Brain microvascular endothelial cell (primary cell): ENCODE data around the gene PCF11.

Experiments
- DNase-seq: peaks from one replicate; pipeline ENCODE4 v3.0.0-alpha.2; 2020
- H3K27ac ChIP-seq: fragments of 250-450 bp; sonication (Bioruptor Pico); 2 replicates; pipeline ENCODE4 v1.5.1; 2020; ENCODE audit warnings: mild to moderate bottlenecking, moderate library complexity
- H3K27me3 ChIP-seq: fragments of 250-450 bp; sonication (Bioruptor Pico); replicated peaks from 2 replicates; pipeline ENCODE4 v1.5.1; 2020; ENCODE audit warnings: mild to moderate bottlenecking
- H3K36me3 ChIP-seq: fragments of 250-450 bp; sonication (Bioruptor Pico); replicated peaks from 2 replicates; pipeline ENCODE4 v1.5.1; 2020; ENCODE audit warnings: mild to moderate bottlenecking
- H3K4me3 ChIP-seq: 2 replicates; pipeline ENCODE4 v1.5.1; 2011; ENCODE audit warnings: low read depth, mild to moderate bottlenecking, control low read depth, low read length, moderate library complexity
- CTCF ChIP-seq: IDR thresholded peaks from 2 replicates; pipeline ENCODE4 v1.5.1; 2011; ENCODE audit warnings: low read depth, mild to moderate bottlenecking, moderate library complexity, low read length, control low read depth, inconsistent platforms; ENCODE audit errors: missing control alignments
- in situ Hi-C: cut with HindIII; loops from 2 replicates; pipeline ENCODE4 v1.10.0; 2017; ENCODE audit warnings: low sequenced_read_pairs, low pct_ligation_motif_present

PCF11 gene

GRCh38 chr11:83118814-83119213 lies 38.1 kb upstream of the PCF11 start:
- no peak overlapping the region for H3K27ac ChIP-seq
- no peak for TF ChIP-seq CTCF
- in situ Hi-C loops: no loop called here
- no peak overlapping the region for H3K4me3 ChIP-seq
- DNase-seq: no peak
- H3K27me3 ChIP-seq: no peaks in the 10 kb centered on the region
- H3K36me3 ChIP-seq: no peaks in the 10 kb centered on the region

DNA sequence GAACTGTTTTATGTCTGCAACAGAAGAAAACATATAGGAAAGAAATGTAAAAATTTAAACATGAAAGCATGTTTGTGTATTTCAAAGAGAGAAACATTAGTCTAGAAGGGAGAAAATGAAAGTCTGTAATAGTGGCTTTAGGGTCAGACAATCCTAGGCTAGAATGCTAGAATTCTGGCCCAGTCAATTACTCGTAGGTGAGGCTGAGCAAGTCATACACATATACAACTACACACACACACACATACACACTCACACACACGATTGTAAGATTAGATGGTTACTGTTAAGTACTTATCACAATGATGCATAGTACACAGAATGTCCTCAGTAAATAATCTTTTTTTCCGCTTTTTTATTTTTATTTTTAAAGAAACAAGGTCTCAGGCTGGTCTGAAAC lies 37.7 kb upstream of the PCF11 start:
- in situ Hi-C loops: no loop called here
- H3K27ac ChIP-seq: no peak overlapping the region

DNA sequence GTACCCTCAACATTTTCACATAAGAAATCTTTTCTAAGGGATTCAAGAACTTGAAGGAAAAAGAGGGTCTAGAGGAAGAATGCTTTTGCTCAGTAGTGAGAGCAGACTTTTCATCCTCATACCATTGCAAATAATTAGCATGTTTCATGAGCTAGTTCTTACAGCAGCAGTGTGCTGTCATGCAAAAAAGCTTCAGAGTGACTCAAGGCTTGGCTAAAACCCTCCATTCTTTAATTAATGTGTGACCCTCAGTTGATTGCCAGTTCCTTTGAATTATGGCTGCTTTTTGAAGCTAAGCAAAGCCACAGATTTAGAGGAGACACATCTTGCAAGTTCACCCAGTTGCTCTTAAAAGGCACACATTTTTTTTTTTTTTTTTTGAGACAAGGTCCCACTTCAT lies 36.6 kb upstream of the PCF11 start:
- no peak for DNase-seq
- H3K27ac ChIP-seq: no peak overlapping the region
- in situ Hi-C loops: no loop called here
- no peaks in the 10 kb centered on the region for H3K36me3 ChIP-seq
- no peak overlapping the region for H3K4me3 ChIP-seq
- TF ChIP-seq CTCF: no peak
- no peaks in the 10 kb centered on the region for H3K27me3 ChIP-seq

More for the DNA sequence above, 37.7 kb upstream of the PCF11 start:
- H3K4me3 ChIP-seq: no peak overlapping the region
- H3K36me3 ChIP-seq: no peaks in the 10 kb centered on the region
- H3K27me3 ChIP-seq: no peaks in the 10 kb centered on the region
- TF ChIP-seq CTCF: no peak
- DNase-seq: no peak

DNA sequence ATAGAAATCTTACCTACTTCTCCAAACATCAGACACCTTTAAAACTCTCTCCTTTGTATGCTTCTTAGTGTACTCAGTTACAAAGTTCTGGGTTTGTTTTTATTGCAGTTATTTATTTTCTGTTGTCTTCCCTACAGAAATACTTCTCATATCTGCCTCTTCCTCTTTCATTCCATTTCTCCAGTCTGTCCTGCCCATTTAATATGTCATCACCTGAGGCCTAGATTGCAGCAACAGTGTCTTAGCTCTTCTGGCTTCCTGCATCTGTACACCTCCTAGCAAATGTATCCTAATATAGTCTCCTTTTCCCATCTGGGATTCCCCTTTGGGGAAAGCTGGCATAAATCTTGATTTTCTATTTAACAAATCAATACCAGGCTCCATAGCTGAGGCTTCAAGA lies 34.9 kb upstream of the PCF11 start:
- DNase-seq: no peak
- TF ChIP-seq CTCF: no peak

GRCh38 chr11:83122766-83123165 lies 34.2 kb upstream of the PCF11 start:
- Histone ChIP-seq H3K27me3 (no peaks in the 10 kb centered on the region), H3K27ac (no peak overlapping the region), H3K36me3 (no peaks in the 10 kb centered on the region), H3K4me3 (no peak overlapping the region)
- TF ChIP-seq CTCF: no peak
- DNase-seq: no peak
- in situ Hi-C loops: no loop called here

More for the DNA sequence above, 34.9 kb upstream of the PCF11 start:
- no peaks in the 10 kb centered on the region for H3K36me3 ChIP-seq
- H3K27me3 ChIP-seq: no peaks in the 10 kb centered on the region
- no peak overlapping the region for H3K4me3 ChIP-seq
- in situ Hi-C loops: no loop called here
- H3K27ac ChIP-seq: no peak overlapping the region

- Histone ChIP-seq H3K27me3 (no peaks in the 10 kb centered on the region), H3K36me3 (no peaks in the 10 kb centered on the region), H3K27ac (no peak overlapping the region), H3K4me3 (no peak overlapping the region)
- no peak for DNase-seq
- TF ChIP-seq CTCF: no peak
- in situ Hi-C loops: no loop called here
Measured at GRCh38 chr11:83124636-83125424, 32.1 kb upstream of the PCF11 start.
